Type B pancreatic cell (in vitro differentiated cells): ENCODE measurements around the gene SPRR1A. TPM values are rescaled to one million over a fixed set of nuclear protein-coding genes. Genes with fewer than 3 reads are reported as not detected.

Source experiments
- DNase-seq: peaks from one replicate; pipeline ENCODE4 v3.0.0; 2021; ENCODE audit warnings: mixed read lengths; ENCODE audit not compliant: unreplicated experiment; ENCODE audit errors: extremely low spot score
- H3K27ac Mint-ChIP-seq: 2 replicates; pipeline ENCODE4 v1.8.0; 2021; ENCODE audit warnings: mild to moderate bottlenecking, mixed read lengths
- H3K27me3 Mint-ChIP-seq: 2 replicates; pipeline ENCODE4 v1.8.0; 2021; ENCODE audit warnings: mixed read lengths
- H3K36me3 Mint-ChIP-seq: 2 replicates; pipeline ENCODE4 v1.8.0; 2021; ENCODE audit warnings: mixed read lengths
- H3K4me1 Mint-ChIP-seq: one replicate; pipeline ENCODE4 v1.8.0; 2021; ENCODE audit warnings: mixed read lengths; ENCODE audit not compliant: unreplicated experiment
- H3K4me3 Mint-ChIP-seq: 2 replicates; pipeline ENCODE4 v1.8.0; 2021; ENCODE audit warnings: mild to moderate bottlenecking, mixed read lengths
- H3K9me3 Mint-ChIP-seq: 2 replicates; pipeline ENCODE4 v1.8.0; 2021; ENCODE audit warnings: mixed read lengths
- CTCF ChIP-seq: fragments of 200-600 bp; sonication (generic); conservative IDR thresholded peaks from 2 replicates; pipeline ENCODE4 v1.5.0; 2021; ENCODE audit warnings: antibody characterized with exemption, mild to moderate bottlenecking
- total RNA-seq: library from RNA; stranded (reverse); gene quantifications from 2 replicates; pipeline ENCODE4 v1.2.1, GENCODE V29; 2021; ENCODE audit warnings: low replicate concordance

Gene SPRR1A
- total RNA-seq, 1 donor from 2014 or later = 22.2 TPM

GRCh38 chr1:152996633-152997400 is 12.9 kb downstream of the SPRR1A start:
- Mint-ChIP-seq H3K4me3 (no peak overlapping the region), H3K4me1 (no peaks in the 10 kb centered on the region), H3K36me3 (no peaks in the 10 kb centered on the region), H3K27ac (no peak overlapping the region), H3K9me3 (no peaks in the 10 kb centered on the region), H3K27me3 (no peaks in the 10 kb centered on the region)
- no peak for TF ChIP-seq CTCF
- no peak for DNase-seq

- no peaks in the 10 kb centered on the region for H3K36me3 Mint-ChIP-seq
Observed at GRCh38 chr1:152997901-152998300, 14.0 kb downstream of the SPRR1A start.

GRCh38 chr1:152998476-152998875 is 14.6 kb downstream of the SPRR1A start:
- DNase-seq = no peak
- Mint-ChIP-seq H3K4me1 (no peaks in the 10 kb centered on the region), H3K4me3 (no peak overlapping the region)

More at GRCh38 chr1:152997901-152998300, 14.0 kb downstream of the SPRR1A start:
- H3K9me3 Mint-ChIP-seq = no peaks in the 10 kb centered on the region
- DNase-seq = no peak
- no peak overlapping the region for H3K4me3 Mint-ChIP-seq
- H3K4me1 Mint-ChIP-seq = no peaks in the 10 kb centered on the region
- H3K27ac Mint-ChIP-seq = no peak overlapping the region
- no peak for TF ChIP-seq CTCF
- peaks cover 3% of the 10 kb centered on the region for H3K27me3 Mint-ChIP-seq

GRCh38 chr1:152999818-153000217 is 15.9 kb downstream of the SPRR1A start:
- Mint-ChIP-seq H3K9me3 (no peaks in the 10 kb centered on the region), H3K4me1 (no peaks in the 10 kb centered on the region), H3K27ac (peak overlapping the region; percentile 90), H3K4me3 (peak overlapping the region; percentile 63), H3K36me3 (no peaks in the 10 kb centered on the region), H3K27me3 (peaks cover 3% of the 10 kb centered on the region)
- no peak for TF ChIP-seq CTCF
- no peak for DNase-seq

More at GRCh38 chr1:152998476-152998875, 14.6 kb downstream of the SPRR1A start:
- no peak for TF ChIP-seq CTCF
- Mint-ChIP-seq H3K36me3 (no peaks in the 10 kb centered on the region), H3K9me3 (no peaks in the 10 kb centered on the region), H3K27ac (no peak overlapping the region), H3K27me3 (peaks cover 3% of the 10 kb centered on the region)

GRCh38 chr1:153000294-153000693 is 16.4 kb downstream of the SPRR1A start:
- no peaks in the 10 kb centered on the region for H3K4me1 Mint-ChIP-seq
- H3K27ac Mint-ChIP-seq = peak overlapping the region; percentile 90
- no peaks in the 10 kb centered on the region for H3K9me3 Mint-ChIP-seq
- peaks cover 3% of the 10 kb centered on the region for H3K27me3 Mint-ChIP-seq
- no peak for TF ChIP-seq CTCF
- H3K4me3 Mint-ChIP-seq = no peak overlapping the region
- H3K36me3 Mint-ChIP-seq = no peaks in the 10 kb centered on the region
- DNase-seq = no peak
